NCI-H2107 treated with DMSO at 0.1 percent for 48 hours (cell line): ENCODE results near the gene CAPZB.

ENCODE experiments used
- DNase-seq: peaks from one replicate; lab custom pipeline; 2025; ENCODE audit not compliant: unreplicated experiment; lab: John Stamatoyannopoulos, UW

The CAPZB gene

DNA sequence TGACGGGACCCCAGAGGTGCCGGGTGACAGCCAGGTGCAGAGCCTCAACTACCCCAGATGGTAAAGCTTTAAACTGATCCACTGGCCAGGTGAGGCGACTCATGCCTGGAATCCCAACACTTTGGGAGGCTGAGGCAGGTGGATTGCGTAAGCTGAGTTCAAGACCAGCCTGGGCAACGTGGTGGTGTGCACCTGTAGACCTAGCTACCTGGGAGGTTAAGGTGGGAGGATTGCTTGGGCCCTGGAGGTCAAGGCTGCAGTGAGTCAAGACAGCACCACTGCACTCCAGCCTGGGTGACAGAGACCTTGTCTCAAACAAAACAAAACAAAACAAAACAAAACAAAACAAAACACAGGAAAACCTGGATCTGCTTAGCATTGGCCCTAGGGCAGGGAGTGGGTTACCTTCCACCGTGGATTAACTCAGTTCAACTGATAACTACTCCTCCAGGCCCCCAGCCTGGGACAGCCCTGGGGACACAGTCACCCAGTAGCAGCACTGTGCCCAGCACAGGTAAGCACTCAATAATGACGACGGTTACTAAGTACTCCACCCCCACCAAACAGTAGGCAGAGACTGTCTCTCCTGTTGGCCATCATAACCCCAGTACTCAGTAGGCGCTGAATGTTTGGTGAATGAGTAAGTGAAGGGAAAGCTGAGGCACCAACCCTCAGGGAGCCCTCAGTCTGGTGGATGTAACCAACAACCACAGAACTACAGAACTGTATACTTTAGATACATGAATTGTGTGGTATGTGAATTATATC is 151.6 kb downstream of the CAPZB start:
- no peak for DNase-seq

DNA sequence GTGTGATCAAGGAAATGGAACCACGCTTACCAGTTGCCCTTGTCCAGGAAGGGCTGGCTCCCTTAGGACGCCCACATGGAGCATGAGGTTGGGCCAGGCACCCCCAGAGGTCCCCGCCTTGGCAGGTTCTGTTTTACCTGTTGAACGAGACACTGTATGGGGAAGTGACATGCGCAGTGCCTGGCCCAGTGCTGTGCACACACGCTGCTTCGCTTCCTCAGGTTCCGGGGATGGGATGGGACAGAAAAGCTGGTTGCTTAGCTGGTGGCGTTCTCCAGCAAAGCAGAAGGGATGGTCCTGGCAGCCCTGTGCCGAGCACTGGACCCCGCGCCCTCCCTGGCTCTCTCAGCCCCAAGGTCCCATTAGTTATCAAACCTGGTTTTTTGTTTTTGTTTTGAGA is 152.5 kb downstream of the CAPZB start:
- no peak for DNase-seq

- DNase-seq = no peak
These were observed 154.0 kb downstream of the CAPZB start for GRCh38 chr1:19331262-19331878.

DNA sequence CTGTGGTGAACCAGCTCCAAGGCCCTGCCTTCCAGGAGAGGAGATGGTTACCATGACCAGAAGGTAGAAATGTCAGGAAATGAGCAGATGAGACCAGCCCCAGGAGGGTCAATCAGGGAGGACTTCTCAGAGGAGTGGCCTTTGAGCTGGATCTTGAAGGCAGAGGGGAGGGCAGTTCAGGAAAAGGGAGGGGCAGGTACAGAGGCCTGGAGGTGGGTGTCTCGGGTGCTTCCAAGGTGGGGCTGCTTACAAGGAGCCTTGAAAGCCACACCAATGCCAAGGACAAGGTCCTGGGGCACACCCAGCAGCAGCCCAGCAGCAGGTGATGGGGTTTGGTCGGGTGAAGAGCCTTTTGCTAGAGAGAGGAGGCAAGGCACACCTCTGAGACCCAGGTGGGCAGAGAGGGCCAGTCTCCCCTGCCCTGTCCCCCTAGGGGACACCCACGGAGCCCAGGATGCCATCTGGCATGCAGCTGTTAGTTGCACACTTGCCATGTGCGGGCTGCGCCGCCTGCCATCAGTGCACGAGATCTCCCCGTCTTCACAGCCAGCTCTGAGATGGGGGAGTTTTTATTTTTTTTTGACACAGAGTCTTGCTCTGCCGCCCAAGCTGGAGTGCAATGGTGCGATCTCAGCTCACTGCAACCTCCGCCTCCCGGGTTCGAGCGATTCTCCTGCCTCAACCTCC is 154.7 kb downstream of the CAPZB start:
- no peak for DNase-seq

DNA sequence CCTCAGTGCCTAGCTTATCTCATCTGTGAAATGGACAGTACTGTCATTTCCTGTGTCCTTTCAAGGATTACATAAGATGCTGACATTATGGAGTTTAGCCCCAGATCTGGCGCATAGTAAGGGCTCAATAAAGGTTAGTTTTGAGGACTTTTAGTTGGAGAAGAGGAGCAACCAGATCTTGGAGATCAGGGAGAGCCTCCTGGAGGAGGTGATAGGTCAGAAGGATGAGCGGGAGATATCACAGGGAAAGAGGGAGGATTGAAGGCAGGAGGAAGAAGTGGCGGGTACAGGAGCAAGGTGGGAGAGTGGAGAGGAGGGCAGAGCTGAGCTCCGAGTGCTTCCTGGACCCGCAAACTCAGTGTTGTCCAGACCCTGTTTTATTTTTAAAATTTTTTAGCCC is 155.7 kb downstream of the CAPZB start:
- no peak for DNase-seq

GRCh38 chr1:19329188-19329587 is 156.2 kb downstream of the CAPZB start:
- no peak for DNase-seq

- DNase-seq = no peak
These were observed 156.9 kb downstream of the CAPZB start for GRCh38 chr1:19328486-19328885.

DNA sequence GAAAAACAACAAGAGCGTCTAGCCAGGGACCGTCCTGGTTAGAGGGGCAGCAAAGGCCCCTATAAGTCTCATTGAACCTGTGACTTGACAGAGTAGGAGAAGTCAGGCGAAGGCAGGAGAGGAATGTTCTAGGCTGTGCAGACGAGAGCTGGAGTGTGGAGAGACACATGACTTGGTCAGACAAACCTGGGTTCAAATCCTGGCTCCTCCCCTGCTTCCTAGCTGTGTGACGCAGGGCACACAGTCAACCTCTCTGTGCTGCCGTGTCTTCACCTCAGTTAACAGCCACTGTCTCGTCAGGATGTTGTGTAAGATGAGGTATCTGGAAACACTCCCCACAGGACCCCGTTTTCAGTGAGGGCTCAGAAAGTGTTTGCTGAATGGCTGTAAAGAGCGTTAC is 157.6 kb downstream of the CAPZB start:
- no peak for DNase-seq

DNA sequence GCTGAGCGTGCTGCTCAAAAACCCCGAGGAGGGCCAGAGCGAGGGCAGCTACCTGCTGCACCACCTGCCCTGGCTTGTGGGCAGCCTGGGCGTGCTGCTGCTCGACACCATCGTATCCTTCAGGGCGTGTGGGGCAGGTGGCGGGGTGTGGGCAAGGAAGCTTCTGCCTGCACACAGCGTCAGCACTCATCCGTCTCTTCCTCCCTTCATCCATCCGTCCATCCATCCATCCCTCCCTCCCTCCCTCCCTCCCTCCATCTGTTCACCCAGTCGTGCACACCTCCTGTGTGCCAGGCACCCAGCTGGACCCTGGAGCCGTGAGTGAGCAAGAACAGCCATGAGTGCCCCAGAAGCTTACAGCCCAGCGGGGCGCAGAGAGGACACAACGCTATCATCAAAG is 158.0 kb downstream of the CAPZB start:
- DNase-seq = no peak

GRCh38 chr1:19326748-19327065 is 158.6 kb downstream of the CAPZB start:
- no peak for DNase-seq

DNA sequence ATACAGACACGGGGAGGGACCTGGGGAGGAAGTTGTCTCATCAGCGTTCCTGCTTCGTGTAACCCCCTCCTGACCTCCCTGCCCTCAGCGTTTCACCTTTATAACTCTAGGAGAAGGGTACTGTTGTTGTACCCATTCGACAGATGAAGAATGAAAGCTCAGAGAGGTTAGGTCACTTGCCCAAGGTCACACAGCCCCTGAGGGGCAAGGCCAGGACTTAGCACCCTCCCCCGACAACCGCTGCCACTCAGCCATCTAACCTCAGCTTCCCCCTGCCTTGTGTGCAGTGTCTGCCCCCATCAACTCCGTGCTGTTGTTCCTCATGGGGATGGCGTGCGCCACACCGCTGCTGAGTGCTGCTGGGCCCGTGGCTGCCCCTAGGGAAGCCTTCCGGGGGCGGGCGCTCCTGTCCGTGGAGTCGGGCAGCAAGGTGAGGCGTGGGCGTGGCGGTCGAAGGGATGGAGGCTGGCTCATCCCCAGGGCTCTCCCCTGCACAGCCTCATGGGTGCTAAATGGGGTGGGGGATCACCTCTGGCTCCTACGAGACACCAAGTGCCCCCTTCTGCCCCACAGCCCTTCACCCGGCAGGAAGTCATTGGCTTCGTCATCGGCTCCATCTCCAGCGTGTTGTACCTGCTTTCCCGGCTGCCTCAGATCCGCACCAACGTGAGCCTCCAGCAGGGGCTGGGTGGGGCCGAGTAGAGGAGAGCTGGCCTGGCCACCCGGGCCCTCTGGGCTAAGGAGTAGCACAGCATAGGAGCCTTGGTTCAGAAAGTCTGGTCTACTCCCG is 159.2 kb downstream of the CAPZB start:
- no peak for DNase-seq

DNA sequence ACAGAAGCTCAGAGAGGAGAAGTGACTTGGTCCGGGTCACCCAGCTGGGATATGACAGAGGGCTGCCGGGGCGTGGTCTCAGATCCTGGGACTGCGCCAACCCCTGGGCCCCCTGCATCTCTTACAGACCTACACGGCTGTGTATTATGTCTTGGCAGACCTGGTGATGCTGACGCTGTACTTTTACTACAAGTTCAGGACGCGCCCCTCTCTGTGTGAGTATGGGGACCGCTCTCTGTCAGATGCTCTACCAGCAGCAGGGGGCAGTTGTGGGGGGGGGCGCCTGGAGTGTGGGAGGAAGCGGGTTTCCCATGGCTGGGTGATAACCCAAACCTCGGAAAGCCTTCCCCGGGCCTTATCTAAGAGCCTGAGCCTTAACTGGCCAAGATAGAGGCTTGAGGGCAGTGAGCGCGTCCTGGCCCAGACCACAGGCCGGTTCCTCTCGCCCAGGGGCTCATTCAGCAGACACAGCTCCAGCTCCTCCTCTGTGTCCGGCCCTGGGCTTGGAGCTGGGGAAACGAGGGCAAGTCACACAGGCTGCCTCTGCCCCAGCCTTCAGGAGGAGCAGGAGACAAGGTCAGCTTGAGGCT is 159.9 kb downstream of the CAPZB start:
- DNase-seq = no peak

DNA sequence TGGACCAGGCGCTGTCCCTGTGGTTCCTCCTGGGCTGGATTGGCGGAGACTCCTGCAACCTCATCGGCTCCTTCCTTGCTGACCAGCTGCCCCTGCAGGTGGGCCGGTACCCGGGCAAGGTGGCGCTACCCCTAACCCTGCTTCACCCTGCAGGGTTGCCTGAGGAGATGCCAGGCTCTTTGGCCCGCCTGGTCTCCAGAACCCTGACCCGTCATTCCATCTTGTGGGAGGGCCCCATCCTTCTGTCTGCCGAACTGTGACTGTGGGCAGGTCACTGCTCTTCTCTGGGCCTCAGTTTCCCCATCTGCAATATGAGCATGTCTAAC is 160.7 kb downstream of the CAPZB start:
- DNase-seq = no peak

GRCh38 chr1:19323987-19324664 is 161.2 kb downstream of the CAPZB start:
- no peak for DNase-seq

GRCh38 chr1:19322481-19322880 is 162.9 kb downstream of the CAPZB start:
- no peak for DNase-seq

GRCh38 chr1:19321071-19321470 is 164.3 kb downstream of the CAPZB start:
- no peak for DNase-seq

GRCh38 chr1:19319196-19319595 is 166.1 kb downstream of the CAPZB start:
- DNase-seq = no peak

GRCh38 chr1:19317126-19317910 is 168.0 kb downstream of the CAPZB start:
- no peak for DNase-seq

DNA sequence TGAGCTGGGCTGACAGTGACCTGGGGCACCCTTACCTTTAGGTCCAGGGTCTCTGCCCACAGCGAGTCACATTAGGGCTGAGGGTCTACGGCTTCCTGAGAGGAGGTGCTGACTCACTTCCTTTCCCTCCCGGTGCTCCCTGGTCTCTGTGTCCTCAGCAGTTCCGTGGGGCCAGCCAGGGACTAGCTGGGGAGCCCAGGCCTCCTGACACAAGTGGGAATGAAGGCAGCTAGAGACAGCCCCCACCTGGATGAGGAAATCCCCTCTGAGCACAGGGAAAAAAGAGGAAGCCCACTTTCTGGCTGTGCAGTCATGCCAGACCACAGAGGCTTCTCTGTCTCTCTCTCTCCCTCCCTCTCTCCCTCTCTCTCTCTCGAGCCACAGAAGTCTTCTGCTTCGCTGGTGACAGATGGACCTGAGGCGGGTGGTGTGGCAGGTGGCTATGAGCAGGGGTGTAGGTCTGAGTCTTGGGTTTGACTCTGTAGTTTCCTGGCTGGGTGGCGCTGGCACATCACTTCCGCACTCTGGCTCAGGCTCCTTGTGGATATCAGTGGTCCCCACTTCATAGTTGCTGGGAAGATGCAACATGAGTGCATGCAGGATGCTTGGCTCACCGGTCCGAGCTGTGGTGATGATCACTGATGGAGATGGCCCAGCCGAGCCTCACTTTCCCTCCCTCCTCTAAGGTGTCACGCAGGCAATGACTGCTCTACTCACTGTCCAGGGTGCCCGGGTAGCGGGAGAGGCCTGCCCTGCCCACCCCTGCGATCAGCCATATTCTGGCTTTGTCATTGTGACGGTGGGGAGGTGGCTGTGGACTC is 169.8 kb downstream of the CAPZB start:
- no peak for DNase-seq
